IPS-18c (cell line): ENCODE data around the gene PHLPP1.

Experiments
- H3K4me3 ChIP-seq: 2 replicates; pipeline ENCODE4 v1.7.0; 2013; ENCODE audit warnings: low read depth, mild to moderate bottlenecking, low read length, moderate library complexity; ENCODE audit not compliant: insufficient read depth
- H3K9me3 ChIP-seq: one replicate; pipeline ENCODE4 v1.6.1; 2013; ENCODE audit warnings: mild to moderate bottlenecking, low read length, moderate library complexity; ENCODE audit not compliant: control insufficient read depth, insufficient read depth

PHLPP1 gene

GRCh38 chr18:62755946-62756345, 40.6 kb downstream of the PHLPP1 start:
- Histone ChIP-seq H3K9me3 (no peaks in the 10 kb centered on the region), H3K4me3 (no peak overlapping the region)

- no peaks in the 10 kb centered on the region for H3K9me3 ChIP-seq
- H3K4me3 ChIP-seq, result no peak overlapping the region
Measured at GRCh38 chr18:62757399-62758010, 42.2 kb downstream of the PHLPP1 start.

GRCh38 chr18:62758591-62758990, 43.2 kb downstream of the PHLPP1 start:
- no peak overlapping the region for H3K4me3 ChIP-seq

GRCh38 chr18:62759704-62760402, 44.5 kb downstream of the PHLPP1 start:
- H3K4me3 ChIP-seq, result no peak overlapping the region

More at GRCh38 chr18:62758591-62758990, 43.2 kb downstream of the PHLPP1 start:
- no peaks in the 10 kb centered on the region for H3K9me3 ChIP-seq

GRCh38 chr18:62760403-62760734, 45.0 kb downstream of the PHLPP1 start:
- H3K9me3 ChIP-seq, result no peaks in the 10 kb centered on the region
- no peak overlapping the region for H3K4me3 ChIP-seq

More at GRCh38 chr18:62759704-62760402, 44.5 kb downstream of the PHLPP1 start:
- no peaks in the 10 kb centered on the region for H3K9me3 ChIP-seq

- Histone ChIP-seq H3K4me3 (no peak overlapping the region), H3K9me3 (no peaks in the 10 kb centered on the region)
Measured at GRCh38 chr18:62763101-62763521, 47.8 kb downstream of the PHLPP1 start.

- H3K9me3 ChIP-seq, result no peaks in the 10 kb centered on the region
- H3K4me3 ChIP-seq, result no peak overlapping the region
Measured at GRCh38 chr18:62766266-62766665, 50.9 kb downstream of the PHLPP1 start.

GRCh38 chr18:62767321-62767720, 52.0 kb downstream of the PHLPP1 start:
- Histone ChIP-seq H3K9me3 (no peaks in the 10 kb centered on the region), H3K4me3 (no peak overlapping the region)

GRCh38 chr18:62767836-62768557, 52.7 kb downstream of the PHLPP1 start:
- H3K4me3 ChIP-seq, result no peak overlapping the region

GRCh38 chr18:62768558-62768943, 53.2 kb downstream of the PHLPP1 start:
- Histone ChIP-seq H3K9me3 (no peaks in the 10 kb centered on the region), H3K4me3 (no peak overlapping the region)

More at GRCh38 chr18:62767836-62768557, 52.7 kb downstream of the PHLPP1 start:
- no peaks in the 10 kb centered on the region for H3K9me3 ChIP-seq

GRCh38 chr18:62769216-62769615, 53.9 kb downstream of the PHLPP1 start:
- Histone ChIP-seq H3K4me3 (no peak overlapping the region), H3K9me3 (no peaks in the 10 kb centered on the region)

- Histone ChIP-seq H3K4me3 (no peak overlapping the region), H3K9me3 (no peaks in the 10 kb centered on the region)
Measured at GRCh38 chr18:62771494-62772270, 56.3 kb downstream of the PHLPP1 start.

GRCh38 chr18:62772860-62773584, 57.7 kb downstream of the PHLPP1 start:
- H3K9me3 ChIP-seq, result no peaks in the 10 kb centered on the region
- H3K4me3 ChIP-seq, result no peak overlapping the region

GRCh38 chr18:62773691-62774090, 58.4 kb downstream of the PHLPP1 start:
- Histone ChIP-seq H3K9me3 (no peaks in the 10 kb centered on the region), H3K4me3 (no peak overlapping the region)

GRCh38 chr18:62776024-62776570, 60.8 kb downstream of the PHLPP1 start:
- H3K4me3 ChIP-seq, result no peak overlapping the region
- no peaks in the 10 kb centered on the region for H3K9me3 ChIP-seq

- H3K4me3 ChIP-seq, result no peak overlapping the region
- no peaks in the 10 kb centered on the region for H3K9me3 ChIP-seq
Measured at GRCh38 chr18:62777814-62778213, 62.5 kb downstream of the PHLPP1 start.
